Left ventricle myocardium inferior (tissue), 1 donor: ENCODE results near the gene PIWIL1. TPM values are rescaled to one million over a fixed set of nuclear protein-coding genes. Genes with fewer than 3 reads are reported as not detected.

ENCODE experiments used
- DNase-seq: peaks from one replicate; pipeline ENCODE4 v3.0.0-alpha.2; 2020
- H3K27ac ChIP-seq: fragments of 200-600 bp; replicated peaks from 2 replicates; pipeline ENCODE4 v1.8.0; 2021
- H3K27me3 ChIP-seq: fragments of 200-600 bp; 2 replicates; pipeline ENCODE4 v1.8.0; 2021; ENCODE audit warnings: low read depth
- H3K36me3 ChIP-seq: fragments of 200-600 bp; 2 replicates; pipeline ENCODE4 v1.8.0; 2021
- H3K4me1 ChIP-seq: fragments of 200-600 bp; 2 replicates; pipeline ENCODE4 v1.8.0; 2021
- H3K4me3 ChIP-seq: fragments of 200-600 bp; 2 replicates; pipeline ENCODE4 v1.8.0; 2021; ENCODE audit warnings: mild to moderate bottlenecking, moderate library complexity
- H3K9me3 ChIP-seq: fragments of 200-600 bp; replicated peaks from 2 replicates; pipeline ENCODE4 v1.8.0; 2021
- CTCF ChIP-seq: fragments of 200-600 bp; IDR thresholded peaks from 2 replicates; pipeline ENCODE4 v1.8.0; 2021; ENCODE audit warnings: antibody characterized with exemption, mild to moderate bottlenecking, borderline replicate concordance
- intact Hi-C: fragments of 100-400 bp; cut with micrococcal nuclease; formaldehyde crosslinking; loops from one replicate; pipeline ENCODE4 v1.11.0; 2022
- total RNA-seq: library from RNA; stranded (reverse); fragmentation: NEBNext Ultra II Directional; extraction: Animal tissue kit (Norgen Biotek cat#: 25700); gene quantifications from one replicate; pipeline ENCODE4 v1.2.1, GENCODE V29; 2021
- donor health status: DM: no; HTN: yes; CAD: no; lungs with severe emphysema.

Gene PIWIL1
- total RNA-seq, 1 donor from 2014 or later, result not detected

GRCh38 chr12:130344529-130344928 lies 6.8 kb downstream of the PIWIL1 start:
- Histone ChIP-seq H3K27ac (no peak overlapping the region), H3K9me3 (peaks cover 4% of the 10 kb centered on the region), H3K4me3 (no peak overlapping the region), H3K4me1 (no peaks in the 10 kb centered on the region), H3K36me3 (no peaks in the 10 kb centered on the region), H3K27me3 (peaks cover 37% of the 10 kb centered on the region)
- intact Hi-C loops, result no loop called here
- TF ChIP-seq CTCF, result no peak
- no peak for DNase-seq

GRCh38 chr12:130345292-130345691 lies 7.6 kb downstream of the PIWIL1 start:
- Histone ChIP-seq H3K27me3 (peaks cover 32% of the 10 kb centered on the region), H3K4me3 (no peak overlapping the region), H3K9me3 (peaks cover 4% of the 10 kb centered on the region), H3K27ac (no peak overlapping the region), H3K4me1 (no peaks in the 10 kb centered on the region), H3K36me3 (no peaks in the 10 kb centered on the region)
- intact Hi-C loops, result no loop called here
- DNase-seq, result no peak
- TF ChIP-seq CTCF, result no peak

- intact Hi-C loops, result no loop called here
- no peak for TF ChIP-seq CTCF
- no peak for DNase-seq
- no peaks in the 10 kb centered on the region for H3K36me3 ChIP-seq
- peaks cover 42% of the 10 kb centered on the region for H3K27me3 ChIP-seq
- H3K27ac ChIP-seq, result no peak overlapping the region
- no peaks in the 10 kb centered on the region for H3K9me3 ChIP-seq
- H3K4me1 ChIP-seq, result no peaks in the 10 kb centered on the region
- H3K4me3 ChIP-seq, result no peak overlapping the region
These were observed 9.9 kb downstream of the PIWIL1 start for GRCh38 chr12:130347588-130347987.

GRCh38 chr12:130350715-130351114 lies 13.0 kb downstream of the PIWIL1 start:
- intact Hi-C loops, result no loop called here
- H3K27ac ChIP-seq, result no peak overlapping the region
- H3K9me3 ChIP-seq, result no peaks in the 10 kb centered on the region
- H3K36me3 ChIP-seq, result no peaks in the 10 kb centered on the region
- no peak overlapping the region for H3K4me3 ChIP-seq
- peaks cover 69% of the 10 kb centered on the region for H3K27me3 ChIP-seq
- TF ChIP-seq CTCF, result no peak
- H3K4me1 ChIP-seq, result no peaks in the 10 kb centered on the region
- no peak for DNase-seq

GRCh38 chr12:130351326-130351725 lies 13.6 kb downstream of the PIWIL1 start:
- H3K4me3 ChIP-seq, result no peak overlapping the region
- intact Hi-C loops, result no loop called here
- peaks cover 73% of the 10 kb centered on the region for H3K27me3 ChIP-seq
- no peaks in the 10 kb centered on the region for H3K4me1 ChIP-seq
- no peak for TF ChIP-seq CTCF
- no peaks in the 10 kb centered on the region for H3K9me3 ChIP-seq
- DNase-seq, result no peak
- H3K36me3 ChIP-seq, result no peaks in the 10 kb centered on the region
- H3K27ac ChIP-seq, result no peak overlapping the region

- Histone ChIP-seq H3K9me3 (no peaks in the 10 kb centered on the region), H3K4me3 (no peak overlapping the region), H3K27me3 (peaks cover 84% of the 10 kb centered on the region), H3K4me1 (no peaks in the 10 kb centered on the region), H3K27ac (no peak overlapping the region), H3K36me3 (no peaks in the 10 kb centered on the region)
- TF ChIP-seq CTCF, result no peak
- intact Hi-C loops, result no loop called here
- no peak for DNase-seq
These were observed 15.4 kb downstream of the PIWIL1 start for GRCh38 chr12:130353081-130353480.
